HEK293T (cell line): Measurements from ENCODE around the gene USP9X.
"Not testable (repeated sequence)": the region's sequence is repeated elsewhere in the genome, so short reads cannot be mapped to it uniquely, and the experiment has no call there.

Experiments
- CTCF ChIA-PET: fragments of 350-600 bp; formaldehyde crosslinking; extraction: SDS; loops from one replicate; lab custom pipeline; 2021; ENCODE audit warnings: antibody characterized with exemption, inconsistent platforms; lab: Yijun Ruan, JAX
- POLR2A ChIA-PET: fragments of 350-600 bp; formaldehyde crosslinking; extraction: SDS; loops from one replicate; lab custom pipeline; 2020; ENCODE audit warnings: antibody characterized with exemption, inconsistent platforms; lab: Yijun Ruan, JAX
- DNase-seq: peaks from one replicate; pipeline ENCODE4 v3.0.0; 2012; ENCODE audit warnings: mixed read lengths; ENCODE audit errors: extremely low spot score
- ARNT ChIP-seq: fragments of 450-650 bp; IDR thresholded peaks from 2 replicates; pipeline ENCODE4 v1.6.1; 2017; ENCODE audit warnings: mild to moderate bottlenecking
- BHLHE40 ChIP-seq: fragments of 450-650 bp; IDR thresholded peaks from 2 replicates; pipeline ENCODE4 v1.6.1; 2016; ENCODE audit warnings: mild to moderate bottlenecking, moderate library complexity, borderline replicate concordance
- CTBP1 ChIP-seq: fragments of 450-650 bp; IDR thresholded peaks from 2 replicates; pipeline ENCODE4 v1.6.1; 2016; ENCODE audit warnings: borderline replicate concordance
- ELF4 ChIP-seq: fragments of 450-650 bp; IDR thresholded peaks from 2 replicates; pipeline ENCODE4 v1.6.1; 2017; ENCODE audit warnings: antibody characterized with exemption
- FOXA1 ChIP-seq: fragments of 450-650 bp; IDR thresholded peaks from 2 replicates; pipeline ENCODE4 v1.6.1; 2016; ENCODE audit warnings: mild to moderate bottlenecking
- FOXK2 ChIP-seq: fragments of 450-650 bp; IDR thresholded peaks from 2 replicates; pipeline ENCODE4 v1.6.1; 2016; ENCODE audit warnings: mild to moderate bottlenecking
- FOXM1 ChIP-seq: fragments of 450-650 bp; IDR thresholded peaks from 2 replicates; pipeline ENCODE4 v1.6.1; 2017; ENCODE audit warnings: mild to moderate bottlenecking, borderline replicate concordance
- HDGF ChIP-seq: fragments of 450-650 bp; IDR thresholded peaks from 2 replicates; pipeline ENCODE4 v1.6.1; 2017; ENCODE audit warnings: antibody characterized with exemption, borderline replicate concordance
- L3MBTL2 ChIP-seq: fragments of 450-650 bp; conservative IDR thresholded peaks from 2 replicates; pipeline ENCODE4 v1.6.1; 2016; ENCODE audit warnings: mild to moderate bottlenecking
- LEF1 ChIP-seq: fragments of 450-650 bp; IDR thresholded peaks from 2 replicates; pipeline ENCODE4 v1.6.1; 2017; ENCODE audit warnings: mild to moderate bottlenecking, borderline replicate concordance
- NFRKB ChIP-seq: fragments of 450-650 bp; IDR thresholded peaks from 2 replicates; pipeline ENCODE4 v1.6.1; 2016; ENCODE audit warnings: mild to moderate bottlenecking, moderate library complexity
- PKNOX1 ChIP-seq: fragments of 450-650 bp; IDR thresholded peaks from 2 replicates; pipeline ENCODE4 v1.6.1; 2016
- SP1 ChIP-seq: fragments of 450-650 bp; IDR thresholded peaks from 2 replicates; pipeline ENCODE4 v1.6.1; 2017
- SUZ12 ChIP-seq: fragments of 450-650 bp; IDR thresholded peaks from 2 replicates; pipeline ENCODE4 v1.6.1; 2016; ENCODE audit warnings: mild to moderate bottlenecking
- TARDBP ChIP-seq: fragments of 450-650 bp; IDR thresholded peaks from 2 replicates; pipeline ENCODE4 v1.6.1; 2016
- ZNF384 ChIP-seq: fragments of 450-650 bp; IDR thresholded peaks from 2 replicates; pipeline ENCODE4 v1.6.1; 2016

The USP9X gene

DNA sequence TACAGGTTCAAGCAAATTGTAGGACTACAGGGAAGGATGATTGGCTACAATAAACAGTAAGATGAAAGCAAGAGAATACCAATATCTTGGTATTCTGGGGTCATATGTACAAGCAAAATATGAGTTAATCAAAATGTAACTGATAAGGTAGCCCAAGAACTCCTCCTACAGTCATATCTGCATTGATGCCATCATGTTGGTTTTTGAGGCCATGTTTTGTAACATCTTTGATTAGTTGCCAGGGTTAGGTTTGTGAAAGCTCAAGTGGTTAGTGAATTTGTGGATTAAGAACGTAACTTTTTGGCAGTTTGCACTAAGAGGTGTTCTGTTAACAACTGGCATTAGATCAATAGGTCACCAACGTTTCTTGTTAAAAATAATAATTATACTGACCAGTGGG lies 59.6 kb downstream of the USP9X start:
- DNase-seq: no peak
- CTCF ChIA-PET: no interaction called here
- TF ChIP-seq LEF1: no peak
- no peak for TF ChIP-seq L3MBTL2
- TF ChIP-seq TARDBP: no peak
- TF ChIP-seq SP1: no peak
- POLR2A ChIA-PET: no interaction called here

- no peak for DNase-seq
- TF ChIP-seq ELF4 (no peak), SP1 (no peak), FOXA1 (no peak), SUZ12 (no peak), BHLHE40 (no peak), L3MBTL2 (no peak), LEF1 (no peak), FOXK2 (no peak), ZNF384 (no peak), TARDBP (no peak), HDGF (no peak), CTBP1 (no peak), FOXM1 (no peak), PKNOX1 (no peak), NFRKB (no peak), ARNT (no peak)
- ChIA-PET POLR2A (no interaction called here), CTCF (no interaction called here)
Observed at GRCh38 chrX:41145920-41146608, 60.8 kb downstream of the USP9X start.

DNA sequence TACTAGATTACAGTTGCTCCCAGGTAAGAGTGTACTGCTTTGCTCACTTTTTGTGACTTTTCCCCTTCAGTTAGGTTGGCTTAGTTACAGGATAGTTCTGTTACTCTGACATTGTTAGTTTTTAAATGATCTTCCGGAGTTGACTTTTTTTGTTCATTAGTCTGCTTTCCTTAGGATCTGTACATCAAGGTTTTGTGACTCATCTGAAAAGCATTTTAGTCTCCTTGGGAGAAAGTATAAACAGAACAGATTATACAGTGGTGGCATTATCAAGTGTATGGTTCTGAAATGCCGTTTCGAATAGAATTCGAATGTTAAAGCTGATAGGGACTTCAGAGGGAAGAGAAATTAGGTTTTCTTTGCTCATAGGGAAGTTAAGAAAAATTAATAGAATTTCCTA lies 63.3 kb downstream of the USP9X start:
- TF ChIP-seq FOXK2: no peak
- no peak for TF ChIP-seq ZNF384
- TF ChIP-seq PKNOX1: no peak
- no peak for TF ChIP-seq LEF1
- no peak for TF ChIP-seq ELF4
- no peak for TF ChIP-seq CTBP1
- no peak for TF ChIP-seq NFRKB
- POLR2A ChIA-PET: no interaction called here
- CTCF ChIA-PET: no interaction called here
- DNase-seq: no peak

DNA sequence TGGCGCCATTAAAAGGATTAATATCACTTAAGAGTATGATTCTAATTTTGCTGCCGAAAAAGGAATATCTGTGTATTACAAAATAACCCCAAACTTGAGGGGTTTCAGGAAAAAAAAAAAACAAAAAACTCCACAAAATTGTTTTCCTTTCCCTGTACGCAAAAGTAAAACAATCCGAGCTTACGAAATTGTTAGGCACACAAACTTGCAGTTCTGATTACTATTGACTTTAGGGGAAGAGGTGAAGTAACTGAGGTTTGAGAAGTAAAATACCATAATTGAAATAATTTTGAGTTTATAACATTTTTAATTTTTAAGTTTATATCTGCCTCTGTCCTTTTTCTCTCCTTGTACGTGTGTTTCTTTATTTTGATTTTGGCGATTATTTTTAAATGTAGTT lies 64.8 kb downstream of the USP9X start:
- no peak for TF ChIP-seq FOXM1
- TF ChIP-seq HDGF: no peak
- TF ChIP-seq CTBP1: no peak
- TF ChIP-seq TARDBP: no peak
- no peak for TF ChIP-seq LEF1
- TF ChIP-seq PKNOX1: no peak
- TF ChIP-seq NFRKB: no peak
- TF ChIP-seq BHLHE40: no peak
- TF ChIP-seq ARNT: no peak
- no peak for TF ChIP-seq FOXA1
- no peak for TF ChIP-seq ZNF384
- no peak for TF ChIP-seq L3MBTL2
- TF ChIP-seq SP1: no peak
- no peak for TF ChIP-seq SUZ12
- no peak for TF ChIP-seq ELF4
- no peak for TF ChIP-seq FOXK2
- ChIA-PET CTCF (no interaction called here), POLR2A (no interaction called here)
- no peak for DNase-seq

DNA sequence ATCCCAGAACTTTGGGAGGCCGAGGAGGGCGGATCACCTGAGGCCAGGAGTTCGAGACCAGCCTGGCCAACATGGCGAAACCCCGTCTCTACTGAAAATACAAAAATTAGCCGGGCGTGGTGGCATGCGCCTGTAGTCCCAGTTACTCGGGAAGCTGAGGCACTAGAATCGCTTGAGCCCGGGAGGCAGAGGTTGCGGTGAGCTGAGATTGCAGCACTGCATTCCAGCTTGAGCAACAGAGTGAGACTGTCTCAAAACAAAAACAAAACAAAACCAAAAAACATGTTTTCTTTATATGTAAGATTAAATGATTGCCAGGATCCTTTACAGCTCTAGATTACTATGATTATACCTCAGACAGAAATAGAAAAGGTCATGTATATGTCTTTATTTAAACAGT lies 66.5 kb downstream of the USP9X start:
- POLR2A ChIA-PET, DNase-seq: not testable (repeated sequence)
- CTCF ChIA-PET: interaction anchor here (0.7 to 1.7 kb wide), 2 partner anchors 13 to 29 kb away, joined by 4 to 5 read pairs; no protein-coding TSS in a partner anchor

DNA sequence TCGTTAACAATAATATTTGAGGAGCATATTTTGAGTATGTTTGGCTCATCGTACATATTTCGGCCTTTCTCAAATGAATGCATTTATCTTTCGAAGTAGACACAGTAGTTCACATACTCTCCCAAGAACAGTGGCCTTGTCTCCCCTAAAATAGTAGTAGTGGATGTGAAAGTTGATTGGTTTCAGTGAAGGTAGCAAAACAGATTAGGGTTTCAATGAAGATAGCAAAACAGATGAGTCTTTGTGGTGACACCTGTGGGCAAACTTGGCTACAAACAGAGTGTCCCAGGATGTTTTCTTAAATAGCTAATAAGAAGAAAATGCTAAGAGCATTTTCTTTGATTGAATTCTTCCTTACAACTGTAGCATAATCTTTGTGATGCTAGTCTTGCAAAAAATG lies 67.0 kb downstream of the USP9X start:
- ChIA-PET POLR2A (no interaction called here), CTCF (interaction anchor here (0.7 to 1.7 kb wide), 2 partner anchors 14 to 29 kb away, joined by 4 to 5 read pairs; no protein-coding TSS in a partner anchor)
- no peak for DNase-seq
- TF ChIP-seq FOXK2: no peak
- no peak for TF ChIP-seq ARNT
- no peak for TF ChIP-seq ELF4
- no peak for TF ChIP-seq L3MBTL2
- TF ChIP-seq LEF1: no peak
- TF ChIP-seq NFRKB: no peak
- TF ChIP-seq ZNF384: no peak
- no peak for TF ChIP-seq SP1

DNA sequence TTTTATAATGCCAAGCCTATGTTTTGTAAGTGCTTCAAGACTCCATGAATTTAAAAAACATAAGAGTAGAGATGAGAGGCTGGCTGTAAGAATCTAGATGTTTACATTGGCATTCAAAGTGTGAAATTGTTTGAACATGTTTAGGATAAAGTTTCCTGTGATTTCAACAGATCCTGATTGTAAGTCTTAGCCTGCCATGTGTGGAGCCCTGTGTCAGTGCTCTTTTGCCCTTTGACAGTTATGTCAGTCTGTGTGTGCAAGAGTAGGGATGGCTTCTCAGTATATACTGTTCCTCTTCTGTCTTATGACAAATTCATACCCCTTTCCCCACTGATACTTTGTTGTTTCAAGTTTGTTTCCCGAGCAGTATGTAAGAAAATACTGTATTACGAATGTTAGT lies 68.2 kb downstream of the USP9X start:
- TF ChIP-seq ARNT: no peak
- no peak for TF ChIP-seq SUZ12
- no peak for TF ChIP-seq FOXA1
- TF ChIP-seq LEF1: no peak
- TF ChIP-seq ELF4: no peak
- no peak for TF ChIP-seq PKNOX1
- TF ChIP-seq HDGF: no peak
- no peak for TF ChIP-seq CTBP1
- TF ChIP-seq FOXM1: no peak
- no peak for TF ChIP-seq FOXK2
- TF ChIP-seq BHLHE40: no peak
- TF ChIP-seq TARDBP: no peak
- no peak for TF ChIP-seq NFRKB
- ChIA-PET POLR2A (no interaction called here), CTCF (no interaction called here)
- no peak for DNase-seq
